Occipital lobe (tissue), 3 donors: ENCODE data around the gene GBA2. TPM values are rescaled to one million over a fixed set of nuclear protein-coding genes. Genes with fewer than 3 reads are reported as not detected.

Source experiments
- DNase-seq: peaks from one replicate; lab custom pipeline; 2025; lab: John Stamatoyannopoulos, UW
- small RNA-seq: library from RNA; depleted of rRNA; stranded (forward); fragments of <200 nt; gene quantifications from one replicate; pipeline ENCODE3, GENCODE V24; 2014
- total RNA-seq: library from RNA; depleted of rRNA; stranded (reverse); fragments of >200 nt; gene quantifications from one replicate; pipeline ENCODE4 v1.2.3, GENCODE V29; 2014

The GBA2 gene
- total RNA-seq, 1 donor from 2014 or later = 45.2 TPM

DNA sequence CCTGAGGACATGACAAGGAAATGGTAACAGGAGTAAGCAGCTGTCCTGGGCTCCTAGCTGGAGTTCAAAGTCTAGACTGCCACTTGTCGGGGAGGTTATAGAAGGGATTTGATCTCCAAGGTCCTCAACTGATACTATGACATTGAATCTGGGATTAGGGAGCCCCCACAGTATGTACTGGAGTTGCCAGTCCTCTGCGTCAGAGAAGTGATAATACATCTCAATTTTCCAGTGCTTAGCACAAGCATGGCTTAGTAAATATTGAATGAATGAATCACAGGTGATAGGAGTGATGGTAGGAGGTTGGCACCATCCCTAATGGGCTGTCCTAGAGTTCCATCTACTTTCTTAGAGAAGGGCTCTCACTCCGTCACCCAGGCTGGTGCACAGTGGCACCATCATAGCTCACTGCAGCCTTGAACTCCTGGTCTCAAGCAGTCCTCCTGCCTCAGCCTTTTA lies 53.1 kb downstream of the GBA2 start:
- DNase-seq = no peak

DNA sequence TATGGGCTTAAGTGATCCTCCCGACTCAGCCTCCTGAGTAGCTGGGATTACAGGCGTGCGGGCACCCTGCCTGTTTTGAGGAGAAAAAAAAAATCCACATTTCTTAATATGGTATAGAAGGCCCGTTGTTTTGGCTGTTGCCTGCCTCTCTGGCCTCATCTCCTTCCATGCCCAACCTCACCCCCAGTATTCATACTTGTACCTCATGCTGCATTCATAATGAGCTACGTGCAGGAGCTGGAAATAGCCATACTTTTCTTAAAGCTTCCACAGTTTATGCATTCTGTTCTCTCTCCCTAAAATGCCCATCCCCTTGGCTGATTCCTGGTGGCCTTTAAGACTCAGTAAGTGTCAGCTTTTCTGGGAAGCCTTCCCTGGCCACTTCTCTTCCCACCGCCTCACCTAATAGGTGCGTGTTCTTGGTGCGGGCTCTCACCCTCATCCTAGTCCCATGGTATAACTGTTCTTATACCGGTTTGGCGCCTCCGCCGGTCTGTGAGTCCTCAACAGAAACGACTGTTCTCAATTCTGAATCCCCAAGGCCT lies 57.2 kb downstream of the GBA2 start:
- no peak for DNase-seq

GRCh38 chr9:35691334-35691650 lies 57.7 kb downstream of the GBA2 start:
- DNase-seq = no peak

DNA sequence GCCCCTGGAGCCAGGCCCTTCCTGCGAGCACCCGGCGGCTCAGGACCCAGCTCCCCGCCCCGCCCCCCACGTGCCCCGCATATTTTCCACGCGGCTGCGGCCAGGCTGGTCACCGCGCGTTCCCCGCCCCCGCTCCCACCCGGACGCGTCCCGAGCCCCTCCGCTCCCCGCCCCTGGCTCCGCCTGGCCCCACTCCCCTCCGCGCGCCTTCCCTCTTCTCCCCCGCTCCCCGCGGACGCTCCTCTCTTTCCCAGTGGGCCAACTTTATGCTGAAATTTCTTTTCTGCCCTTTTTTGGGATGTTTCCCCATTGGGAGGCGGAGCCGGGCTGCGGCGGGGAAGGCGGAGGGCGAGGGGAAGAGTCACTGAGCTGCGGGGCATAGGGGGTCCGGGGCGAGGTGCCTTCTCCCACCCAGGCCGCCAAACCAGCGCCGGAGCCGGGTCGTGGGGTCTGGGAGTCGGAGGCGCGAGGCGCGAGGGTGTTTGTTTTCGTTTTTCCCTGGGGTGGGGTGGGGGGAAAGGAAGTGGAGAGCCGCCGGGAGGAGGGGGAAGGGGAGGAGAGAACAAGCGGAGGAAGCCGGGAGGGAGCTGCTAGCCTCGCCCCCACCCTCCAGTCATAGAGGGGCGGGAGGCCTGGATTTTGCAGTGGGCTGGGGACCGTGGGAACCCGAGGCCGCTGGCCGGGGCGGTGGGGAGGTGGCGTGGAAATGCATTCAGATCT lies 58.3 kb downstream of the GBA2 start:
- no peak for DNase-seq

DNA sequence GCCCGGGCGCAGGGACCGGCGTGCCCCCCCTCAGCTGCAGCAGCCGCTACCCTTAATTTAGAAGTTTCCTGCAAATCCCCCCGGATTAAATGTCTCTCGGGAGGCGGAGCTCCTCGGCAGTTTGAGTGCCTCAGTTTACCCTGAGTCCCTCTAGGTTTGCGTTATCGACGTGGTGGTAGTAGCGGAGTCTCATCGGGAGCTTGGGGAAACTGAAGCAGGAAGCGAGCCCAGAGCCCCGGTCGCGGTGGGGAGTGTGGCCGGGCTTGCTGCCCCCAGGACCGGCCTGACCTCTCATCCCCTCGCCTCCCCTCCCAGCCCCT lies 58.8 kb downstream of the GBA2 start:
- no peak for DNase-seq

GRCh38 chr9:35689542-35690293 lies 59.3 kb downstream of the GBA2 start, which contains the start of gene TPM2:
TPM2 (minus strand) TSS chr9:35689925; CDS start chr9:35689817, 108 bp downstream.
- no peak for DNase-seq

- DNase-seq = no peak
These were observed 60.2 kb downstream of the GBA2 start for GRCh38 chr9:35688558-35689541.

- DNase-seq = no peak
These were observed 61.0 kb downstream of the GBA2 start for GRCh38 chr9:35687972-35688557.

- no peak for DNase-seq
These were observed 61.7 kb downstream of the GBA2 start for GRCh38 chr9:35687306-35687705.

Small RNA genes within 50 kb of the gene (small RNA-seq; reads per million reads assigned to genes)
- not detected for gene MIR6853

Other genes starting within 250 kb of the GBA2 start
- 11.7 TPM for gene TESK1, start 144.0 kb downstream of the GBA2 start, total RNA-seq
- 0.47 TPM for gene CD72, start 130.8 kb downstream of the GBA2 start, total RNA-seq
- not detected for gene SIT1, start 98.3 kb downstream of the GBA2 start, total RNA-seq
- 159,856 TPM for gene RMRP, start 91.2 kb downstream of the GBA2 start, total RNA-seq
- gene CCDC107, start 90.9 kb downstream of the GBA2 start, total RNA-seq = 10.5 TPM
- gene ARHGEF39, start 84.0 kb downstream of the GBA2 start, total RNA-seq = 0.94 TPM
- gene CA9, start 75.3 kb downstream of the GBA2 start, total RNA-seq = 0.78 TPM
- gene TPM2, start 59.3 kb downstream of the GBA2 start, total RNA-seq = 18.1 TPM
- gene TLN1, start 17.0 kb downstream of the GBA2 start, total RNA-seq = 17.8 TPM
- gene CREB3, start 16.6 kb downstream of the GBA2 start, total RNA-seq = 22.9 TPM
- 12.3 TPM for gene RGP1, start 59 bp upstream of the GBA2 start, total RNA-seq
- gene MSMP, start 5.0 kb upstream of the GBA2 start, total RNA-seq = not detected
- gene NPR2, start 42.4 kb upstream of the GBA2 start, total RNA-seq = 11.2 TPM
- 4.7 TPM for gene SPAG8, start 63.0 kb upstream of the GBA2 start, total RNA-seq
- gene HINT2, start 65.8 kb upstream of the GBA2 start, total RNA-seq = 7.0 TPM
- not detected for gene FAM221B, start 79.5 kb upstream of the GBA2 start, total RNA-seq
- 5.6 TPM for gene TMEM8B, start 80.0 kb upstream of the GBA2 start, total RNA-seq
- not detected for gene OR13J1, start 121.2 kb upstream of the GBA2 start, total RNA-seq
- gene HRCT1, start 157.0 kb upstream of the GBA2 start, total RNA-seq = not detected
- gene SPAAR, start 160.3 kb upstream of the GBA2 start, total RNA-seq = 0.31 TPM
- not detected for gene OR2S2, start 208.9 kb upstream of the GBA2 start, total RNA-seq